ENCODE results near the gene CRTC3.

CRTC3 gene

GRCh38 chr15:90591524-90591923 is 61.8 kb downstream of the CRTC3 start:
- in situ Hi-C loops (cut with HindIII; ENCODE audit: low sequenced_read_pairs), result no loop called here

- in situ Hi-C loops (cut with HindIII; ENCODE audit: low sequenced_read_pairs), result no loop called here
Measured at GRCh38 chr15:90592131-90592881, 62.6 kb downstream of the CRTC3 start.

GRCh38 chr15:90593499-90594158 is 63.9 kb downstream of the CRTC3 start:
- in situ Hi-C loops (cut with HindIII; ENCODE audit: low sequenced_read_pairs), result no loop called here

- in situ Hi-C loops (cut with HindIII; ENCODE audit: low sequenced_read_pairs), result no loop called here
Measured at GRCh38 chr15:90594301-90594738, 64.6 kb downstream of the CRTC3 start.

- in situ Hi-C loops (cut with HindIII; ENCODE audit: low sequenced_read_pairs), result no loop called here
Measured at GRCh38 chr15:90595763-90596155, 66.0 kb downstream of the CRTC3 start.

GRCh38 chr15:90596943-90597342 is 67.2 kb downstream of the CRTC3 start:
- in situ Hi-C loops (cut with HindIII; ENCODE audit: low sequenced_read_pairs), result no loop called here

GRCh38 chr15:90597577-90597976 is 67.9 kb downstream of the CRTC3 start:
- in situ Hi-C loops (cut with HindIII; ENCODE audit: low sequenced_read_pairs), result no loop called here

GRCh38 chr15:90598031-90598577 is 68.4 kb downstream of the CRTC3 start:
- in situ Hi-C loops (cut with HindIII; ENCODE audit: low sequenced_read_pairs), result no loop called here

GRCh38 chr15:90598679-90599078 is 69.0 kb downstream of the CRTC3 start:
- in situ Hi-C loops (cut with HindIII; ENCODE audit: low sequenced_read_pairs), result no loop called here

GRCh38 chr15:90599116-90599515 is 69.4 kb downstream of the CRTC3 start:
- in situ Hi-C loops (cut with HindIII; ENCODE audit: low sequenced_read_pairs), result no loop called here

- in situ Hi-C loops (cut with HindIII; ENCODE audit: low sequenced_read_pairs), result no loop called here
Measured at GRCh38 chr15:90599644-90600043, 69.9 kb downstream of the CRTC3 start.

- in situ Hi-C loops (cut with HindIII; ENCODE audit: low sequenced_read_pairs), result no loop called here
Measured at GRCh38 chr15:90600954-90601353, 71.2 kb downstream of the CRTC3 start.

- in situ Hi-C loops (cut with HindIII; ENCODE audit: low sequenced_read_pairs), result no loop called here
Measured at GRCh38 chr15:90603893-90604292, 74.2 kb downstream of the CRTC3 start.

GRCh38 chr15:90606641-90607040 is 76.9 kb downstream of the CRTC3 start:
- in situ Hi-C loops (cut with HindIII; ENCODE audit: low sequenced_read_pairs), result no loop called here

GRCh38 chr15:90607361-90607760 is 77.6 kb downstream of the CRTC3 start:
- in situ Hi-C loops (cut with HindIII; ENCODE audit: low sequenced_read_pairs), result no loop called here

- in situ Hi-C loops (cut with HindIII; ENCODE audit: low sequenced_read_pairs), result loop anchor here (5.0 kb wide), 4 partner anchors 47 to 103 kb away; no protein-coding TSS in a partner anchor
Measured at GRCh38 chr15:90609242-90610180, 79.8 kb downstream of the CRTC3 start.

GRCh38 chr15:90610190-90610589 is 80.5 kb downstream of the CRTC3 start:
- in situ Hi-C loops (cut with HindIII; ENCODE audit: low sequenced_read_pairs), result loop anchor here (5.0 kb wide), 4 partner anchors 48 to 102 kb away; no protein-coding TSS in a partner anchor

GRCh38 chr15:90611157-90611556 is 81.4 kb downstream of the CRTC3 start:
- in situ Hi-C loops (cut with HindIII; ENCODE audit: low sequenced_read_pairs), result loop anchor here (5.0 kb wide), 4 partner anchors 49 to 101 kb away; no protein-coding TSS in a partner anchor

- in situ Hi-C loops (cut with HindIII; ENCODE audit: low sequenced_read_pairs), result no loop called here
Measured at GRCh38 chr15:90617171-90617570, 87.4 kb downstream of the CRTC3 start.

- in situ Hi-C loops (cut with HindIII; ENCODE audit: low sequenced_read_pairs), result no loop called here
Measured at GRCh38 chr15:90617668-90618097, 88.0 kb downstream of the CRTC3 start.
